ENCODE results near the gene ABI1.

GRCh38 chr10:26869528-26869927 is 8.8 kb upstream of the ABI1 start:
- TF ChIP-seq PCBP1 (IDR thresholded peaks at IDR 0.05; ENCODE audit: borderline replicate concordance, low read depth, low read length): no peak
- TF ChIP-seq HDAC1 (CRISPR knock-in tag; IDR thresholded peaks at IDR 0.05): no peak
- no peak for TF ChIP-seq SP1 (IDR thresholded peaks at IDR 0.05)
- TF ChIP-seq SP1 (CRISPR knock-in tag; IDR thresholded peaks at IDR 0.05): no peak
- TF ChIP-seq ZKSCAN8 (CRISPR knock-in tag; IDR thresholded peaks at IDR 0.05; ENCODE audit: borderline replicate concordance): no peak
- TF ChIP-seq, protein P1, sequence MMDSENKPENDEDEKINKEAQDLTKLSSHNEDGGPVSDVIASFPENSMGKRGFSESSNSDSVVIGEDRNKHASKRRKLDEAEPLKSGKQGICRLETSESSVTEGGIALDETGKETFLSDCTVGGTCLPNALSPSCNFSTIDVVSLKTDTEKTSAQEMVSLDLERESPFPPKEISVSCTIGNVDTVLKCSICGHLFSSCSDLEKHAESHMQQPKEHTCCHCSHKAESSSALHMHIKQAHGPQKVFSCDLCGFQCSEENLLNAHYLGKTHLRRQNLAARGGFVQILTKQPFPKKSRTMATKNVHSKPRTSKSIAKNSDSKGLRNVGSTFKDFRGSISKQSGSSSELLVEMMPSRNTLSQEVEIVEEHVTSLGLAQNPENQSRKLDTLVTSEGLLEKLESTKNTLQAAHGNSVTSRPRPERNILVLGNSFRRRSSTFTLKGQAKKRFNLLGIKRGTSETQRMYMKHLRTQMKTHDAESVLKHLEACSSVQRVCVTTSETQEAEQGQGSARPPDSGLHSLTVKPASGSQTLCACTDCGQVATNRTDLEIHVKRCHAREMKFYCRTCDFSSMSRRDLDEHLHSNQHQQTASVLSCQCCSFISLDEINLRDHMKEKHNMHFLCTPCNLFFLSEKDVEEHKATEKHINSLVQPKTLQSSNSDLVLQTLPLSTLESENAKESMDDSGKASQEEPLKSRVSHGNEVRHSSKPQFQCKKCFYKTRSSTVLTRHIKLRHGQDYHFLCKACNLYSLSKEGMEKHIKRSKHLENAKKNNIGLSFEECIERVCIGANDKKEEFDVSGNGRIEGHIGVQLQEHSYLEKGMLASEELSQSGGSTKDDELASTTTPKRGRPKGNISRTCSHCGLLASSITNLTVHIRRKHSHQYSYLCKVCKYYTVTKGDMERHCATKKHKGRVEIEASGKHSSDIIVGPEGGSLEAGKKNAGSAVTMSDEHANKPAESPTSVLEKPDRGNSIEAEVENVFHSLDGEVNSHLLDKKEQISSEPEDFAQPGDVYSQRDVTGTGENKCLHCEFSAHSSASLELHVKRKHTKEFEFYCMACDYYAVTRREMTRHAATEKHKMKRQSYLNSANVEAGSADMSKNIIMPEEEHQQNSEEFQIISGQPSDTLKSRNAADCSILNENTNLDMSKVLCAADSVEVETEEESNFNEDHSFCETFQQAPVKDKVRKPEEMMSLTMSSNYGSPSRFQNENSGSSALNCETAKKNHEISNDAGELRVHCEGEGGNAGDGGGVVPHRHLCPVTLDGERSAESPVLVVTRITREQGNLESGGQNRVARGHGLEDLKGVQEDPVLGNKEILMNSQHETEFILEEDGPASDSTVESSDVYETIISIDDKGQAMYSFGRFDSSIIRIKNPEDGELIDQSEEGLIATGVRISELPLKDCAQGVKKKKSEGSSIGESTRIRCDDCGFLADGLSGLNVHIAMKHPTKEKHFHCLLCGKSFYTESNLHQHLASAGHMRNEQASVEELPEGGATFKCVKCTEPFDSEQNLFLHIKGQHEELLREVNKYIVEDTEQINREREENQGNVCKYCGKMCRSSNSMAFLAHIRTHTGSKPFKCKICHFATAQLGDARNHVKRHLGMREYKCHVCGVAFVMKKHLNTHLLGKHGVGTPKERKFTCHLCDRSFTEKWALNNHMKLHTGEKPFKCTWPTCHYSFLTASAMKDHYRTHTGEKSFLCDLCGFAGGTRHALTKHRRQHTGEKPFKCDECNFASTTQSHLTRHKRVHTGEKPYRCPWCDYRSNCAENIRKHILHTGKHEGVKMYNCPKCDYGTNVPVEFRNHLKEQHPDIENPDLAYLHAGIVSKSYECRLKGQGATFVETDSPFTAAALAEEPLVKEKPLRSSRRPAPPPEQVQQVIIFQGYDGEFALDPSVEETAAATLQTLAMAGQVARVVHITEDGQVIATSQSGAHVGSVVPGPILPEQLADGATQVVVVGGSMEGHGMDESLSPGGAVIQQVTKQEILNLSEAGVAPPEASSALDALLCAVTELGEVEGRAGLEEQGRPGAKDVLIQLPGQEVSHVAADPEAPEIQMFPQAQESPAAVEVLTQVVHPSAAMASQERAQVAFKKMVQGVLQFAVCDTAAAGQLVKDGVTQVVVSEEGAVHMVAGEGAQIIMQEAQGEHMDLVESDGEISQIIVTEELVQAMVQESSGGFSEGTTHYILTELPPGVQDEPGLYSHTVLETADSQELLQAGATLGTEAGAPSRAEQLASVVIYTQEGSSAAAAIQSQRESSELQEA (CRISPR knock-in tag; IDR thresholded peaks at IDR 0.05; ENCODE audit: not compliant biosample characterization): no peak
- no peak for TF ChIP-seq ELF4 (CRISPR knock-in tag; IDR thresholded peaks at IDR 0.05; ENCODE audit: borderline replicate concordance)
- TF ChIP-seq NCOR1 (IDR thresholded peaks at IDR 0.05; ENCODE audit: borderline replicate concordance, low read length): no peak
- no peak for TF ChIP-seq ATF3 (CRISPR knock-in tag; IDR thresholded peaks at IDR 0.05)
